ENCODE measurements around the gene OLIG2.

Gene OLIG2

DNA sequence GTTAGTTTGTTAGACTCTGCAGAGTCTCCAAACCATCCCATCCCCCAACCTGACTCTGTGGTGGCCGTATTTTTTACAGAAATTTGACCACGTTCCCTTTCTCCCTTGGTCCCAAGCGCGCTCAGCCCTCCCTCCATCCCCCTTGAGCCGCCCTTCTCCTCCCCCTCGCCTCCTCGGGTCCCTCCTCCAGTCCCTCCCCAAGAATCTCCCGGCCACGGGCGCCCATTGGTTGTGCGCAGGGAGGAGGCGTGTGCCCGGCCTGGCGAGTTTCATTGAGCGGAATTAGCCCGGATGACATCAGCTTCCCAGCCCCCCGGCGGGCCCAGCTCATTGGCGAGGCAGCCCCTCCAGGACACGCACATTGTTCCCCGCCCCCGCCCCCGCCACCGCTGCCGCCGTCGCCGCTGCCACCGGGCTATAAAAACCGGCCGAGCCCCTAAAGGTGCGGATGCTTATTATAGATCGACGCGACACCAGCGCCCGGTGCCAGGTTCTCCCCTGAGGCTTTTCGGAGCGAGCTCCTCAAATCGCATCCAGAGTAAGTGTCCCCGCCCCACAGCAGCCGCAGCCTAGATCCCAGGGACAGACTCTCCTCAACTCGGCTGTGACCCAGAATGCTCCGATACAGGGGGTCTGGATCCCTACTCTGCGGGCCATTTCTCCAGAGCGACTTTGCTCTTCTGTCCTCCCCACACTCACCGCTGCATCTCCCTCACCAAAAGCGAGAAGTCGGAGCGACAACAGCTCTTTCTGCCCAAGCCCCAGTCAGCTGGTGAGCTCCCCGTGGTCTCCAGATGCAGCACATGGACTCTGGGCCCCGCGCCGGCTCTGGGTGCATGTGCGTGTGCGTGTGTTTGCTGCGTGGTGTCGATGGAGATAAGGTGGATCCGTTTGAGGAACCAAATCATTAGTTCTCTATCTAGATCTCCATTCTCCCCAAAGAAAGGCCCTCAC is at the start of gene OLIG2:
TSS of gene OLIG2 (plus strand) at position 447 of the 954 bp plus-strand sequence. CDS start 928 bp downstream, outside the sequence.
- DNase-seq = no peak

DNA sequence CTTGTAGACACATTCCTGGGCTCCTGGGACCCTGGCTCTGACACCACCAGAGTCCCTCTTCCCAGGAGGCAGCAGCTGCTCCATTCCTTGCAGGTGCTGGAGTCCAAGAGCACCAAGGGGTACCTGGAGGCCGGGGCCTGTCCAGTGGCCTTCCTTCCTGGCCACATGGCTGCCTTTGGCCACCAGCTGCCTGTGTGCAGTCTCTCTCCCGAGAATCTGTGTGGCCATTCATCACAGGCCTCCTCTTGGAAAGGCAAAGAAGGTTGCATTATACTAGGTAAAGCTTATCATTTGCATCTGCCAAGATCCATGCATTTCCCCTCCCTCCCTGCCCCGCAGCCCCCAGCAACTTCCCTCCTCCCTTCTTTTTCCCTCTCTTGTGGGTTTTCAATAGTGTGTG is 48.9 kb upstream of the OLIG2 start:
- no peak for DNase-seq

DNA sequence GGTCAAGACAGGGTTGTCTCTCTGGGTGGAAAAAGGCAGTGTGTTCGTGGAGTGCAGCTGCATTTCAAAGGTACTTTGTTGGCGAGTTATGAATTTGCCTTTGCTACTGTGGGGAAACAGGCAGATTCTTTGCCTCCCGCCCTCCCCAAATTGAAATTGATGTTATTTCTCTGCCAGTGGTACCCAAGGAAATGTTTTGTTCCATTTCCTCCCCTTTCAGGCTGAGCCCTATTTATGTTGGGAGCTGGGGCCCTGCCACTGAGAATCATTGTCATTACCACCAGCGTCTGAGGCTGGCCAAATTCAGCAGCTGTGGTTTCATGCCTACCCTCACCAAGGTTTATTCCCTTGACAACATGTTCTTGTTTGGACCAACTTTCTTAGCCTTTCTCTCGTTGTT is 48.5 kb upstream of the OLIG2 start:
- DNase-seq = no peak

DNA sequence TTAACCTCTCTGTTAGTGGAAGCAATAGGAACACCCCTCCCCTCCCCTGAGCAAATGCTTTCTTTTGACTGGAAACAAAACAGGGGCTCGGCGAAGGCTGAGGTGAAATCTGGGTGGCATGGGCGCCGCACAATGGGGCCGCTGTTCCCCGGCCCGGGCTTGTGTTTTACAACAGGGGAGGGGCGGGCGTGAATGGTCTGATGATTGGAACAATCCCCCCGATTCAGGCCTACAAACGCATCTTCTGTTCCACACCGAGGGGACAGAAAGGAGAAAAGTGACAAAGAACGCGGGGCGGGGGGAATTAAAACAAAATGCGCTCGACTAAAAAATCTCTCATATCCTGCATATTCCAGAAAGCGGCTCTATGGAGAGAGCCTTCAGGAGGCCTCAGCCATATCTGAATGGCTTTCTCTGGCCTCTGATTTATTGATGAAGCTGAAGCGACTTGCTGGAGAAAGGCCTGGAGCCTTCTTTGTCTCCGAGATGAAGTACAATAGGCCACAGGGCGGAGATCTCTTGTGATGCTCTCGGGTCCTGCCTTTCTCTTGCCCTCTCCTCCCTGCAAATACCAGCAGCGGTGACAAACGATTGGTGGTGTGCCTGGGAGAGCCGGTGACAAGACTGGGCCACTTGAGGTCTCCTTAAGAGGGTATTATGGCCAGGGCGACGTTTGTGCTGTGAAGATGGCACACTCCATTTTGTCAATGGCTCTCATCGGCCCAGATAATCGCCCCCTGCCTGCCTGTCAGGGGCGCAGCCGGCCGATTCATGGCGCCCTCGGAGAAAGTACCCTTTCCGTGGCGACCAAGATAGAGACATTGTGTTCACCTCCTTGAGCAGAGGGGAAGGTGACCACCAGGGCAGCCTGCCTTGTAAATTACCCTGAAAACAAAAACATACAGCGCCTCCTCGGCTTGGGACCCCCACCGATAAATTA is 47.1 kb upstream of the OLIG2 start:
- no peak for DNase-seq

DNA sequence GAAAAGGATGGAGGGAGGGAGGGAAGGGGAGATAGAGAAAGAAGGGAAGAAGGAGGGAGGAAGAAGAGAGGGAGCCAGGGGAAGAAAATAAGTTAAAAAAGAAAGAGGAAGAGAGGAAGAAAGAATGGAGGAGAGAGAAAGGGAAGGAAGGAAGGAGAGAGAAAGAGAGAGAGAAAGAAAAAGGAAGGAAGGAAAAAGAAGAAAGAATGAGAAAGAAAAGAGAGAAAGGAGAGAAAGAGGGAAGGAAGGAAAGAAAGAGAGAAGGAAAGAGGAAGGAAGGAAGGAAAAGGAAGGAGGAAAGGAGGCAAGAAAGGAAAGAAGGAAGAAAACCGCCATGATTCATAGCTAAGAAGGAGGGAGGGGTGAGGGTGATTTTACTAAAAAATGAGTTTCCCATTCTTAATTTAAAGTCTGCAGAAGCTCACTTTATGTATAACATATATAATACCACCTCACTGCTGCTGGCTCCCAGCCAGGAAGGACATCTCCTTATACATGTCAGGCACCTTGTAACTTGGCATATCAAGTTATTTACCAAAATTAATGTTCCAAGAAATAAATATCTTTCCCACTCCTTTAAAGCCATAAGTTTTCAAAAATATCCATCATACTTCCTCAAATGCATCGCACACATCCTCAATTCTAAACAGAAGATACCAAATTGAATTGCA is 46.0 kb upstream of the OLIG2 start:
- no peak for DNase-seq

DNA sequence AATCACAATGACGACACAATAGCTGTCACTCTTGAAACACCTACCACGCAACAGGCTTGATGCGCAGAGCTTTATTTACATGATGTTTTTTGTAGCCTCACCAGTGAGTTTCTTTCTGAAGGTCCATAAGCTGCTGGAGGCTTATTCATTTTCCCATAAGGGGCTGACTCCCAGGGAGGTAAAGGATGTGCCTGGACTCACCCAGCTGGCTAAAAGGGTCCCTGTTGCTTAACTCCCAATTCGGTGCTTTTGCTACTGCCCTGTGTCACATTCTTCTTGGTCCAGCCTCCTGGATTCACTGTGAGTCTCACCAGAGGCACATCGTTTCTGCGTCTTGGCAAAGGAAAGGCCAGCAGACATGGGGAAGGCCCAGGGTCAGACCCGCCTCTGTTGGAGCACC is 44.6 kb upstream of the OLIG2 start:
- DNase-seq = no peak

DNA sequence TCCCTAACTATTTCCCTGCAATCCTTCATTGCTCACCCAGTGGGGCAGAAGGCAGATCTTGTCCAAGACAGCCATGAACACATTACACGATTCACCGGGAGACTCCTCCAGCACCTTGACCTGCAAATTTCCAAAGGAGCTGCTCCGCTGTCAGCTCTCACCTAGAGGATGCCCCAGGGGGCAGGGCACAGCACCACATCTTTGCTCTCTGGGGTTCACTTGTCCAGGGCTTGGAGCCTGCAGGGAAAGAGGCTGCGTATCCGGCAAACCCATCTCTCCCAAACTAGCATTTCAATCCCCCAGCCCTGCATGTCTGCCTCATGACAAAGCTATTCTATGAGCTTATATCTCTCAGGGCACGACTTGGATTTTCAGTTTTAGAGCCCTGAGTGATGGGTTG is 35.1 kb upstream of the OLIG2 start:
- DNase-seq = no peak

DNA sequence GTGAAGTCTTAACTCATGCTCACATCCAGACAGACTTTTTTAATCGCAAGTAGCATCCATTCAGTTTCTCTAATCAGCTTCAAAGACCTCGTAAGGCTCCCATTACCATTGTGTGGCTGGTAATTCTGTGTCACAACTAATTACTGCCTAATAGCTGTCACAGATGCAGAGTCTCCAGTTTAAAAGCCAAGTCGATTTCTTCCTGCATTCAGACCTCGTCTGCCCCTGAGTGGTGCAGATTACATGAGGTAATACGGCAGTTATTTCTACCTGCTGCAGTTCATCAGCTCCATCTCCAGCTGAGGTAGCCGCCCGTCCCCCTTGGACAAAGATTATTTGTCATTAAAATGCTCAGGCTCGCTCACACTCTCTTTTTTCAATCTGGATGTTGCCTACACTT is 34.4 kb upstream of the OLIG2 start:
- no peak for DNase-seq

DNA sequence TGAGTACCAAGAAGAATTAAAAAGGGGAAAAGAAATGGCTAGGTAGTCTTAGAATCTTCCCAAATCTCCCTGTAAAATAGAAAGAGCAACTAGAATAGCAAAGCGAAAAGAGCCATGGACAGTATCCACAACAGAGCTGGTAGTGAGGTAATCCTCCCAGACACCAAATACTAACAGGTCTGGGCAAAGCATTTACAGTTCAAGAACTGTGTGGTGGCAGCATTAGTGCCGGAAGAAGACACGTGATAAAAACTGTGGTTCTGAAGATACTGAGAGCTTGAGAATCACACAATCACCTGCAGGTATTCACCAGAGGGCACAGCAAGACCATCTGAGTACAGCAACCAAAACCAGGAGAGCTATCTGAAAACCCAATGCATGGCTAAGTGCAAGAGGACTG is 31.8 kb upstream of the OLIG2 start:
- no peak for DNase-seq

DNA sequence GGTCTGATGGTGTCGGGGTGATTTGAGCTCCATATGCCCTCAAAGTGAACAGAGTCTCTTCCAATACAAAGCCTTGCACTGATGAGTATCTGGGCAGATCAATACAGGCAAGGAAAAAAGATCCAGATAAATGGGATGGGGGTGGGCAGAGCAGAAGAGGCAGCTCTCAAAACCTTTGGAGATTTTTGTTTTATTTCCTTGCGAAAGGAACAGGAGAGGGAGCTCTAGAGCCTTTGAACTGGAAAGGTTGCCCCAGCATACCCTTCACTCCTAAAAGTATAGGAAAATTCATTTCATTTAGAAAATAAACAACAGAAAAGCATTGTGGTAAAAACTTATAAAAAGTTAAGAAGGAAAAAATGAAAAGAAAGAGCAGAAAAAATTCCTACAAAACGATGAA is 31.4 kb upstream of the OLIG2 start:
- peak; percentile 25 for DNase-seq

DNA sequence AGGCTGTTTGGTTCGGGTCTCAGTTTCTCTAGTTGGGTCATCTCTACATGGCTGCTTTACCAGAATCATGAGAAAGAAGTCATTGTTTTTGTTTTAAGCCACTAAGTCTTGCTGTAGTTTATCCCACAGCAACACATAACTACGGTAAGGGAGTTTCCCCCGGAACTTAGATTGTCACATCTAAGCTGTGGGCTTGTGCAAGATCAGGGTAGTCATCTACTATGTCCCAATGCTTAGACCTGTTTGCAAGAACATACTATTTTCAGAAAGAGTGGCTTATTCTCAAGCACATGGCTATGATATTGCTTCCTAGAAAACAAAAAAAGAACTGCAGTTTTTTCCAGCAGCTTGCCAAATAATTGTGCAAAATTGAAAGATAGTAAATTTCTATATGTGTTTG is 18.0 kb upstream of the OLIG2 start:
- no peak for DNase-seq

DNA sequence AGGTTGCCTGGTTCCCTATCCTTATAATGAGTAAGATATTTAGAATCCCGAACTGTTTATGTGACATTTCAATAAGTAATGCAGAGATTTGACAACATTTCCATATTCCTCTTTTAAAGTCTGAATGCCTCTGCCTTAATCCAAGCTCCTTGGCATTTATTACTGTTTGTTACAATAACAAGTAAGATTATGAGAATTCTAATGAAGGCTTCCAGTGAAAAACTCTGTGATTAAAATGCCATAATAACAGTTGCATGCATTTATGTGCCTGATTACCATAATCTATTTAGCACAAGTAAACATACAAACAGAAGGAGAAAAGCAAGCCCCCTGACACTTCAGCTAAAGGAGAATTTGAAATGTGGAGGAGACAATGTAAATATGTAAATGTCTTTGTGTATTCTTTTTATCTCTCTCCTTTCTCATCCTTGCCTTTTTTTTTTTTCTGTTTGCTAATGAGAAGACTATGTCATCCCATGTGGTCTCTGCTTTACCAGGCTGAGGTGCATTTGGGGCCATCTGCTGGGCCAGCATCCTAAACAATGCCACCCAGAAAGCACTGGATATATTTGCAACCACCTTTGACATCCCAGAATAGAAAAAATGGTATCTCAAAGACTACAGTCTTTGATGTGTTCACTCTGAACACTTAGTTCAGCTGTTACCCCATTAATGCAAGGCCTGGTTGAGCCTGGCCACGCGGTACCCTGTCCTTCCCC is 17.2 kb upstream of the OLIG2 start:
- DNase-seq = no peak

DNA sequence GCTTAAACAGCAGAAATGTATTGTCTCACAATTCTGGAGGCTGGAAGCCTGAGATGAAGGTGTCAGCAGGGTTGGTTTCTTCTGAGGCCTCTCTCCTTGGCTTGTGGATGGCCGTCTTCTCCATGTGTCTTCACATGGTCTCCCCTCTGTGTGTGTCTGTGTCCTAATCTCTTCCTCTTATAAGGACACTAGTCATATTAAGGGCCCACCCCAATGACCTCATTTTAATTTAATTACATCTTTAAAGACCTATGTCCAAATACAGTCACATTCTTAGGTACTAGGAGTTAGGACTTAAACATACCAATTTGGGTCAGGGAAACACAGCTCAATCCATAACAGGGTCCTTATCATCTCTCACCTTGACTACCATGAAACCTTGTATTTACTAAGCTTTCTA is 14.8 kb upstream of the OLIG2 start:
- DNase-seq = no peak

DNA sequence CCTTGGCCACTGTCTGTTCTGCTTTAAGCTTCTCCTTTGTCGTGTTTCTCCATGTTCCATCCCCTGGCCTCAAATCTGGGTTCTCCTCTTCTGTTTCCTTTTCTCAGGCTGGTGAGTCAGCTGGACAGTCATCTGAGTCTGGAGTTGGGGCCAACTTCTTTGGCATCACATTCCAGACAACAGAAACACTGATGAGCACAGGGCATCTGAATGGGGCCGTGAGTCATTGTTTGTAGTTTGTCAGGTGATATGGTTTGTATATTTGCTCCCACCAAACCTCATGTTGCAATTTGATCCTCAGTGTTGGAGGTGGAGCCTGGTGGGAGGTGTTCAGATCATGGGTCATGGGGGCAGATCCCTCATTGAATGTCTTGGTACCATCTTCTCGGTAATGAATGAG is 14.3 kb upstream of the OLIG2 start:
- peak; percentile 77 for DNase-seq

DNA sequence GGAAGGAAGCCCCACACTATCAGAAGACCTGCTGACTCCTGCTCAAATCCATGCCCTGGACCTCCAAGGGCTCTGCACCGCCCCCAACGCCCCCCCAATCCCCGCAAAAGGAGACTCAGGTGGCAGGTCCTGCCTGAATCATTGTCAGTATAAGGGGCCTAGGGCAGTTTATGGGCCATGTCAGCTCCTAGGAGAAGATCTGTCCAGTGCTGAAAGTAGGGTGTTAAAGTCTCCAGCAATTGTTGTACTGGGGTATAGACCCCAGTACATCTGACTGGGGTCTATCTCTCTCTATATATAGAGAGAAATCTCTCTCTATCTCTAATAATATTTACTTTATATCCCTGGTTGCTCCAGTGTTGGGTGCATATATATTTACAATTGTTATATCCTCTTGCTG is 12.1 kb upstream of the OLIG2 start:
- no peak for DNase-seq

DNA sequence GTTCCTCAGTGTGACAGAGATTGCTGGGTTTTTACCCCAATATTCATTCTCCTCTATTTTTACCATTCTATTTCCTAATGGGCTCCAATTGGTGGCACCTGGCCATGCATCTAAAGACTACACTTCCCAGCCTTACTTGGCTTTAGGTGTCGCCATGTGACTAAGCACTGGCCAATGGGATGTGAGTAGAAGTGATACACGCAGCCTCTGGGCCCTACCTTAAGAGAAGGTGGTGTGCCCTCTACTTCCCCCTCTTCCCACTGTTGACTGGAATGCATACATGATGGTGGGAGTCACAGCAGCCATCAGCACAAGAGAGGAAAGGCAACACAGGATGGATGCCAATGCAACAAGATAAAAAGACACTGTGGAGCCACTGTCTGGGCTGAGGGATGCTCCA is 11.4 kb upstream of the OLIG2 start:
- no peak for DNase-seq

DNA sequence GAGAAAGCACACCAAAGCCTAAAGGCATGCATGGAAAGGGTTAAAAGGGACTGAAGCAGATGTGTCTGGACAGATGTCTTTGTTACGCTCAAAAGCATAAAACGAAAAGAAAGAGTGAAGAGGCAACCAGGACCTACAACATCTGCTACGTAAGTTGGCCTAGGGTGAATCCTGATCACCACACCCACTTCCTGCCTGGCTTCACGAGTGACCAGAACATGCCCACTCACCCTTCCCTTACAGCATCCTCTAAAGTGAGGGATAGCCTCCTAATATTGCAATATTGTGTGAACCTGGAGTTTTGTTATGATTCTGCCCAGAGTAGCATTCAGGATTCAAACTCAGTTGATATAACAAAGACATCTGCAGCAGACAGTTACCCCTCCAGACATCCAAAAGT is 10.6 kb upstream of the OLIG2 start:
- no peak for DNase-seq

DNA sequence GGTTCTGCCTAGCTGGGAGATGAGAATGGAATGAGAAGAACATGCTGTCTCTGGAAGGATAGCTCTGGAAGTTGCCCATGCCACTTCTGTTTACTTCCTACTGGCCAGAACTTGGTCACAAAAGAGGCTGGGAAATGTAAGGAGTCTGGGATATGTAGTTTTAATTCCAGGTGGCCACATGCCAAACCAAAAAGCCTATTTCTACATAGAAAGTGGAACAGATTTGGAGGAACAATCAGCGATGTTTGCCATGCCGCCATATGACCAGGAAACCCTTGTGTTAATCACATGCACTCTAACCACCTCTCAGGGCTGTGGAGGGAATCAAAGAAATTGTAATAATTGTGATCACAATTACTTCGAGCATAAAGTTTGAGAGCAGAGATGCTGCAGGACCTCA is 10.0 kb upstream of the OLIG2 start:
- no peak for DNase-seq

DNA sequence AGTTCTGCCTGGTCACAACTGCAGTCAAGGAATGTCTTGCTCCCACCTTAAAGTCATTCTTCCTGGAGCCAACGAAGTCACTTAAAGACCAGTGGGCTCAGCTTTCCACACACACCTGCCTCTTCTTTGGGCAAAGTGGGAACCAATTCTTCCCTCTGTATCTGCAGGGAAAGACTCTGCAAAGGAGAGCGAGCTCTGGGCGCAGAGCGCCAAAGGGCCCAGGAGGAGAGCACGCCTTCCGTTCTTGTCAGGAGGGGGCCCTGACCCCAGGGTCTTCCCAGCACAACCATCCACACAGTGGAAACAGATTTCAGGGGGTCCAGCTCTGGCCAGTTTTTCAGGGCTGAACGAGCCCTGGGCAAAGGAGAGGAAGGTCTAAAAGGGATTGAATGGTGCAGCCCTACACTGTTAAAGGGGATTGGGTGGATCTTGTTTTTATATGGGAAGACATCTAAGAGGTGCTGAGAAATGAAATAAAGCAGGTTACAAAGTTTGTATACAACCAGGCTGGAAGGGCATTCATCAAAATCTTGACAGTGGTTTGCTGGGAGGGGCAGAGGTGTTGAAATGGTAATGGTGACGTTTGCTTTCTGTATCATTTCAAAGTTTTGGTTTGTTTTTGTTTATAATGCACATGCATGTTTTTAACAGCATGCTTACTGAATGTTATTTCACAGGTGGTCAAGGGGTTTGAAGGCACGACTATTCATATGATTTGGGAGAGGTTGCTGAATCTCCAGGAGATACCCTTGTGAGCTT is 6.8 kb upstream of the OLIG2 start:
- no peak for DNase-seq

DNA sequence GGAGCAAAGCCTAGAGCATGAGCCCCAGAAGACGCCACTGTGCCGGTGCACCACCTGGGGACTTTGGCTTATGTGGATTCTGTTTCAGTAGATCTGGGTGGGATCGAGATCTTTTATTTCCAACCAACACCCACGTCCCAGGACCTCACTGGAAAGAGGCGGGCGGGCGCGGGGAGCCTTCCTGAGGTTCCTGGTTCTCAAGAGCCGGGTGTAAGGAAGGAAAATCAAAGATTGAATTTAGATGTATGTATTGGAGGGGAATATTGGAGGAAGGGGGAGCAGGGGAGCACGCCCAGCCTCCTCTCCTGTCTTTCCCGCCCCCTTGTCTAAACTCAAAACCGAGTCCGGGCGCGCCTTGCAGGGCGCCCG is 6.2 kb upstream of the OLIG2 start:
- DNase-seq = no peak

DNA sequence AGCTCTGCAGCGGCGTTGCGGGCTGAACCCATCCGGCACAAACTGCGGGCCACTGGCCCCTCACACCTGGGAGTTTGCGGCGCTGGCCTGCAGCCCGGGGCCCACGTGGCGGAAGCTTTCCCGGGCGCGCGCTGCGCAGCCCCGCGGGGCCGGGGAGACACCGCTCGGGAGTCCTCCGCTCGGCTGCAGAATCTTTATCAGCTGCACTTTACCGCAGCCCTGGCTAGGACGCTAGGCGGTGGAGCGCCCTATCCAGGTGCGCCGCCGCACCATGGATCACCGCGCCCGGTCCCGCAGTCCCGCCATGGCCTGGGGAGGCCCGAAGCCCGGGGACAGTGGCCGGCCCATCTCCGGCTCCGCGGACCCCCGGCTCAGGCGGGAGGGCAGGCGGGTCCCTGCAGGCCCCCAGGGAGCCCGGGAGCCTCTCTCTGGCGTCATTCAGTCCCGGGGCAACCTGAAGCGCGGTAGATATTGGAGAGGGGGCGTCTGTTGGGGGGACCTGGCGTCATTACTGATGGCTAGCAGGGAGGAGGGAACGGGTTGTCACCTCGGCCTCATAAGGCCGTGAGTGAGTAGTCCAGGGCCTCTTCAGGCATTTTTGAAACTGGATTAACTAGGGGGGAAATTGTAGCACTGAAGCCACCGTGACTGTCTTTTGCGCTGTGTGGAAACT is 5.7 kb upstream of the OLIG2 start:
- no peak for DNase-seq

All from HCEC 1CT (cell line).